PFSK-1 (cell line): Measurements from ENCODE around the gene IGSF8.

Source experiments
- POLR2AphosphoS5 ChIP-seq: IDR thresholded peaks from 2 replicates; pipeline ENCODE4 v1.6.1; 2012; ENCODE audit warnings: low read depth, mild to moderate bottlenecking, control low read depth, low read length, moderate library complexity
- TAF1 ChIP-seq: IDR thresholded peaks from 2 replicates; pipeline ENCODE4 v1.6.1; 2012; ENCODE audit warnings: low read length, control low read depth, borderline replicate concordance; ENCODE audit not compliant: insufficient read depth
- TF ChIP-seq, protein P1 (sequence below), 2 experiments: IDR thresholded peaks; 2 replicates each; pipeline versions ENCODE4 v1.6.1 to v1.8.0; 2011 to 2012; ENCODE audit warnings: low read depth in 2 of 2, low read length in 2 of 2, control low read depth in 1 of 2, inconsistent platforms in 1 of 2, mild to moderate bottlenecking in 1 of 2, moderate library complexity in 1 of 2; ENCODE audit not compliant: insufficient read depth in 1 of 2

DNA sequence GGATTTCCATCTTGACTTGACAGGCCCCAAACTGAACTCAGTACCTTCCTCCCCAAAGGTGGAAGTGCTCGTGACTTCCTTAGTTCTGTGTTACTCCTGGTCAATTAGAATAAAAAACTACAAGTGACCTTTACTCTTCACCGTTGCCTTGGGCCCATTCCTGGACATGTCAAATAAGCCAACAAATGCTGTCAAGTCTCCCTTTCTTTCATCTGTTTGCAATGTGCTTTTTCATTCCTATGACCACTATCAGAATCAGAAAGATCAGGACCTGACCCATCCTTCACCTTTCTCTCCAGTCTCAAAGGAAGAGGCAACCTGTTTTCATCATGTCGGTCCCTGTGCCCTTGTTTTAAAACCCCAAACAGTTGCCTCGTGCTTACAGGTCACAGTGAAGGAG is 23.6 kb downstream of the IGSF8 start:
- no peak for TF ChIP-seq POLR2AphosphoS5
- TF ChIP-seq TAF1 = no peak
- TF ChIP-seq, protein P1, sequence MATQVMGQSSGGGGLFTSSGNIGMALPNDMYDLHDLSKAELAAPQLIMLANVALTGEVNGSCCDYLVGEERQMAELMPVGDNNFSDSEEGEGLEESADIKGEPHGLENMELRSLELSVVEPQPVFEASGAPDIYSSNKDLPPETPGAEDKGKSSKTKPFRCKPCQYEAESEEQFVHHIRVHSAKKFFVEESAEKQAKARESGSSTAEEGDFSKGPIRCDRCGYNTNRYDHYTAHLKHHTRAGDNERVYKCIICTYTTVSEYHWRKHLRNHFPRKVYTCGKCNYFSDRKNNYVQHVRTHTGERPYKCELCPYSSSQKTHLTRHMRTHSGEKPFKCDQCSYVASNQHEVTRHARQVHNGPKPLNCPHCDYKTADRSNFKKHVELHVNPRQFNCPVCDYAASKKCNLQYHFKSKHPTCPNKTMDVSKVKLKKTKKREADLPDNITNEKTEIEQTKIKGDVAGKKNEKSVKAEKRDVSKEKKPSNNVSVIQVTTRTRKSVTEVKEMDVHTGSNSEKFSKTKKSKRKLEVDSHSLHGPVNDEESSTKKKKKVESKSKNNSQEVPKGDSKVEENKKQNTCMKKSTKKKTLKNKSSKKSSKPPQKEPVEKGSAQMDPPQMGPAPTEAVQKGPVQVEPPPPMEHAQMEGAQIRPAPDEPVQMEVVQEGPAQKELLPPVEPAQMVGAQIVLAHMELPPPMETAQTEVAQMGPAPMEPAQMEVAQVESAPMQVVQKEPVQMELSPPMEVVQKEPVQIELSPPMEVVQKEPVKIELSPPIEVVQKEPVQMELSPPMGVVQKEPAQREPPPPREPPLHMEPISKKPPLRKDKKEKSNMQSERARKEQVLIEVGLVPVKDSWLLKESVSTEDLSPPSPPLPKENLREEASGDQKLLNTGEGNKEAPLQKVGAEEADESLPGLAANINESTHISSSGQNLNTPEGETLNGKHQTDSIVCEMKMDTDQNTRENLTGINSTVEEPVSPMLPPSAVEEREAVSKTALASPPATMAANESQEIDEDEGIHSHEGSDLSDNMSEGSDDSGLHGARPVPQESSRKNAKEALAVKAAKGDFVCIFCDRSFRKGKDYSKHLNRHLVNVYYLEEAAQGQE (IDR thresholded peaks at IDR 0.05; ENCODE audit: insufficient read depth in 1 of 2, low read depth in 2 of 2, low read length in 2 of 2) = no peak
